MM.1S (cell line): Measurements from ENCODE around the gene EPPIN.
A peak's percentile ranks its signal among the peaks of the same experiment; 100 is the strongest.

ENCODE experiments used
- DNase-seq: peaks from one replicate; pipeline ENCODE4 v3.0.0-alpha.2; 2015
- H2AFZ ChIP-seq: fragments of 300-600 bp; sonication (generic); 2 replicates; pipeline ENCODE4 v1.6.0; 2016; ENCODE audit warnings: antibody characterized with exemption, low read length
- H3F3A ChIP-seq: fragments of 300-600 bp; sonication (generic); 2 replicates; pipeline ENCODE4 v1.6.1; 2016; ENCODE audit warnings: mild to moderate bottlenecking, antibody characterized with exemption, low read length, moderate library complexity, mixed read lengths; ENCODE audit not compliant: insufficient read depth
- H3K27ac ChIP-seq: fragments of 300-600 bp; sonication (generic); 2 replicates; pipeline ENCODE4 v1.5.1; 2016; ENCODE audit warnings: mild to moderate bottlenecking, low read length
- H3K27me3 ChIP-seq: fragments of 300-600 bp; sonication (generic); replicated peaks from 2 replicates; pipeline ENCODE4 v1.6.0; 2016; ENCODE audit warnings: low read length; ENCODE audit not compliant: insufficient read depth
- H3K36me3 ChIP-seq: fragments of 300-600 bp; sonication (generic); replicated peaks from 2 replicates; pipeline ENCODE4 v1.6.1; 2016; ENCODE audit warnings: mild to moderate bottlenecking, low read length, mixed read lengths; ENCODE audit not compliant: insufficient read depth
- H3K4me1 ChIP-seq: fragments of 300-600 bp; sonication (generic); 2 replicates; pipeline ENCODE4 v1.6.1; 2016; ENCODE audit warnings: low read length, mixed read lengths
- H3K4me2 ChIP-seq: fragments of 300-600 bp; sonication (generic); 2 replicates; pipeline ENCODE4 v1.6.0; 2016; ENCODE audit warnings: low read depth, low read length
- H3K4me3 ChIP-seq: fragments of 300-600 bp; sonication (generic); 2 replicates; pipeline ENCODE4 v1.5.1; 2016; ENCODE audit warnings: low read length, mixed read lengths
- H3K79me2 ChIP-seq: fragments of 300-600 bp; sonication (generic); 2 replicates; pipeline ENCODE4 v1.6.1; 2016; ENCODE audit warnings: mixed run types, low read length, mixed read lengths
- H3K9ac ChIP-seq: fragments of 300-600 bp; sonication (generic); 2 replicates; pipeline ENCODE4 v1.6.1; 2016; ENCODE audit warnings: low read length, mixed read lengths
- H3K9me2 ChIP-seq: fragments of 300-600 bp; sonication (generic); replicated peaks from 2 replicates; pipeline ENCODE4 v1.6.1; 2016; ENCODE audit warnings: mild to moderate bottlenecking, low read length, mixed read lengths; ENCODE audit not compliant: insufficient read depth
- H3K9me3 ChIP-seq: fragments of 300-600 bp; sonication (generic); replicated peaks from 2 replicates; pipeline ENCODE4 v1.6.1; 2016; ENCODE audit warnings: mild to moderate bottlenecking, low read length, mixed read lengths; ENCODE audit not compliant: insufficient read depth
- H4K20me1 ChIP-seq: fragments of 300-600 bp; sonication (generic); 2 replicates; pipeline ENCODE4 v1.6.1; 2016; ENCODE audit warnings: mild to moderate bottlenecking, low read length, moderate library complexity, mixed read lengths; ENCODE audit not compliant: insufficient read depth
- CTCF ChIP-seq: fragments of 300-600 bp; sonication (generic); IDR thresholded peaks from 2 replicates; pipeline ENCODE4 v1.5.1; 2016; ENCODE audit warnings: antibody characterized with exemption, low read length, mixed read lengths
- EZH2 ChIP-seq: fragments of 300-600 bp; sonication (generic); optimal IDR thresholded peaks from 2 replicates; pipeline ENCODE3; 2017; ENCODE audit warnings: low read depth, mild to moderate bottlenecking, antibody characterized with exemption, low read length, mixed read lengths
- EZH2phosphoT487 ChIP-seq: fragments of 300-600 bp; sonication (generic); IDR thresholded peaks from 2 replicates; pipeline ENCODE4 v1.6.1; 2018; ENCODE audit warnings: antibody characterized with exemption, low read length

Gene EPPIN

GRCh38 chr20:45509091-45509490 lies 38.1 kb downstream of the EPPIN start:
- Histone ChIP-seq H3F3A (peaks cover 9% of the 10 kb centered on the region; the same call in 1 of the 2 replicates), H3K4me3 (no peak overlapping the region), H2AFZ (no peak overlapping the region), H3K79me2 (no peaks in the 10 kb centered on the region), H3K4me1 (peaks cover 20% of the 10 kb centered on the region), H3K9me2 (no peaks in the 10 kb centered on the region), H3K27me3 (no peaks in the 10 kb centered on the region), H3K27ac (no peak overlapping the region), H4K20me1 (no peaks in the 10 kb centered on the region), H3K9me3 (no peaks in the 10 kb centered on the region), H3K36me3 (no peaks in the 10 kb centered on the region), H3K4me2 (no peak overlapping the region), H3K9ac (no peak overlapping the region)
- TF ChIP-seq EZH2 (no peak), CTCF (no peak), EZH2phosphoT487 (no peak)
- DNase-seq = no peak

GRCh38 chr20:45508068-45508886 lies 38.9 kb downstream of the EPPIN start:
- H4K20me1 ChIP-seq = no peaks in the 10 kb centered on the region
- H3K79me2 ChIP-seq = no peaks in the 10 kb centered on the region
- H3K36me3 ChIP-seq = no peaks in the 10 kb centered on the region
- H3F3A ChIP-seq = peaks cover 9% of the 10 kb centered on the region; the same call in 1 of the 2 replicates
- no peak overlapping the region for H3K27ac ChIP-seq
- H3K9ac ChIP-seq = no peak overlapping the region
- no peak overlapping the region for H3K4me3 ChIP-seq
- DNase-seq = no peak
- no peaks in the 10 kb centered on the region for H3K27me3 ChIP-seq
- no peak overlapping the region for H2AFZ ChIP-seq
- TF ChIP-seq CTCF = no peak
- no peak for TF ChIP-seq EZH2phosphoT487
- no peak for TF ChIP-seq EZH2
- H3K4me1 ChIP-seq = peaks cover 20% of the 10 kb centered on the region
- H3K9me3 ChIP-seq = no peaks in the 10 kb centered on the region
- H3K4me2 ChIP-seq = no peak overlapping the region
- H3K9me2 ChIP-seq = no peaks in the 10 kb centered on the region

GRCh38 chr20:45507011-45507820 lies 40.0 kb downstream of the EPPIN start:
- peak; percentile 45 for DNase-seq
- Histone ChIP-seq H4K20me1 (no peaks in the 10 kb centered on the region), H3K9me2 (no peaks in the 10 kb centered on the region), H3K27me3 (no peaks in the 10 kb centered on the region), H3K4me1 (peaks cover 20% of the 10 kb centered on the region), H3K79me2 (no peaks in the 10 kb centered on the region), H3F3A (peaks cover 9% of the 10 kb centered on the region; the same call in 1 of the 2 replicates), H2AFZ (no peak overlapping the region), H3K36me3 (no peaks in the 10 kb centered on the region), H3K4me3 (no peak overlapping the region), H3K4me2 (peak overlapping the region; percentile 25; the same call in 1 of the 2 replicates), H3K9ac (no peak overlapping the region), H3K9me3 (no peaks in the 10 kb centered on the region), H3K27ac (peak overlapping the region; percentile 14; the same call in 1 of the 2 replicates)
- TF ChIP-seq CTCF (no peak), EZH2phosphoT487 (no peak), EZH2 (no peak)
